Measurements from ENCODE around the gene CAPG.

The CAPG gene

DNA sequence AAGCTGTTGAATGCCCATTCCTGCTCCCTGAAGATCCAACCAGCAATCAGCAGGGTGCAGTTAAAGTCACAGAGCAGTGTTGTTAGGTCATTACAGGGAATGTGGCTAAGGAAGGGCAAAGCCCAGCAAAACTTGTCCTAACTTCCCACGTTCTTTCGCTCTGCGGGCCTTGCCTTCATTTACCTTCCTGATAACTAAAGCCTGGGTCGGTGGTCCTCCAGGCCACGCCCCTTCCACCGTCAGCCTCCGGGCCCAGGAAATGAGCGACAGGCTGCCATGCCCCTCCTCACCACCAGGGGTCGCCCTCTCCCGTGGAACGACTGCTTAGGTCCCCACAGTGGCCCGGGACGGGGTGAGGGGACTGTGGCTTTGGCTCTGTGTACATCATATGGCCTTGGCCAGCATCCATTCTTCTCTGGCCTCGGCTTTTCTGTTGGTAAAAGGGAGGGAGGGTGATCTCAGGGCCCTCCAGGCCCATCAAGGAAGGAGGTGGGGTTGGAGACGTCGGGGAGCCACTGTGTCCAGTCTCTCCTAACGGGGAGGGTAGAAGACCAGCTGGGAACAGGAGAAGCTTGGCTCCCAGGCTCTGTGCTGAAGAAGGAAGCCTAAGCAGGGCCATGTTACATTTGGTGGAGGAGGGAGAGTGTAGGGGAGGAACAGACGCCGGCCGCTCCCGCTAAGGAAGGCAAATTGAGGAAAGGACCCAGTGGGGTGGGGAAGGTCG lies 10.5 kb upstream of the CAPG start:
- peak overlapping the region; percentile 72 for H2AFZ ChIP-seq (ENCODE audit: low read length)
- H3F3A ChIP-seq (ENCODE audit: insufficient read depth, low read length), result peaks cover 5% of the 10 kb centered on the region; the same call in 1 of the 2 replicates
- H3K9me2 ChIP-seq (replicated peaks; ENCODE audit: insufficient read depth, low read length), result no peaks in the 10 kb centered on the region
- no peaks in the 10 kb centered on the region for H3K79me2 ChIP-seq (ENCODE audit: low read length)
- no peaks in the 10 kb centered on the region for H3K36me3 ChIP-seq (replicated peaks; ENCODE audit: insufficient read depth, low read length)
- no peaks in the 10 kb centered on the region for H3K27me3 ChIP-seq (replicated peaks; ENCODE audit: insufficient read depth, low read length)
- peak overlapping the region; percentile 36 for H3K4me3 ChIP-seq (ENCODE audit: low read length)
- no peaks in the 10 kb centered on the region for H3K9me3 ChIP-seq (replicated peaks; ENCODE audit: insufficient read depth, low read length)
- peak overlapping the region; percentile 78 for H3K4me2 ChIP-seq (ENCODE audit: low read depth, low read length)
- no peak overlapping the region for H3K27ac ChIP-seq (ENCODE audit: low read length)
- peaks cover 5% of the 10 kb centered on the region for H3K4me1 ChIP-seq (ENCODE audit: low read length)
- H3K9ac ChIP-seq (ENCODE audit: low read length), result no peak overlapping the region
- no peaks in the 10 kb centered on the region for H4K20me1 ChIP-seq (ENCODE audit: insufficient read depth, low read length)
- peak; percentile 77 for DNase-seq
- TF ChIP-seq EZH2phosphoT487 (IDR thresholded peaks at IDR 0.05; ENCODE audit: low read length) (no peak), EZH2 (optimal IDR thresholded peaks at IDR 0.05; ENCODE audit: low read depth, low read length) (no peak)
- TF ChIP-seq, protein P1, sequence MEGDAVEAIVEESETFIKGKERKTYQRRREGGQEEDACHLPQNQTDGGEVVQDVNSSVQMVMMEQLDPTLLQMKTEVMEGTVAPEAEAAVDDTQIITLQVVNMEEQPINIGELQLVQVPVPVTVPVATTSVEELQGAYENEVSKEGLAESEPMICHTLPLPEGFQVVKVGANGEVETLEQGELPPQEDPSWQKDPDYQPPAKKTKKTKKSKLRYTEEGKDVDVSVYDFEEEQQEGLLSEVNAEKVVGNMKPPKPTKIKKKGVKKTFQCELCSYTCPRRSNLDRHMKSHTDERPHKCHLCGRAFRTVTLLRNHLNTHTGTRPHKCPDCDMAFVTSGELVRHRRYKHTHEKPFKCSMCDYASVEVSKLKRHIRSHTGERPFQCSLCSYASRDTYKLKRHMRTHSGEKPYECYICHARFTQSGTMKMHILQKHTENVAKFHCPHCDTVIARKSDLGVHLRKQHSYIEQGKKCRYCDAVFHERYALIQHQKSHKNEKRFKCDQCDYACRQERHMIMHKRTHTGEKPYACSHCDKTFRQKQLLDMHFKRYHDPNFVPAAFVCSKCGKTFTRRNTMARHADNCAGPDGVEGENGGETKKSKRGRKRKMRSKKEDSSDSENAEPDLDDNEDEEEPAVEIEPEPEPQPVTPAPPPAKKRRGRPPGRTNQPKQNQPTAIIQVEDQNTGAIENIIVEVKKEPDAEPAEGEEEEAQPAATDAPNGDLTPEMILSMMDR (IDR thresholded peaks at IDR 0.05; ENCODE audit: low read length), result peak; percentile 100

DNA sequence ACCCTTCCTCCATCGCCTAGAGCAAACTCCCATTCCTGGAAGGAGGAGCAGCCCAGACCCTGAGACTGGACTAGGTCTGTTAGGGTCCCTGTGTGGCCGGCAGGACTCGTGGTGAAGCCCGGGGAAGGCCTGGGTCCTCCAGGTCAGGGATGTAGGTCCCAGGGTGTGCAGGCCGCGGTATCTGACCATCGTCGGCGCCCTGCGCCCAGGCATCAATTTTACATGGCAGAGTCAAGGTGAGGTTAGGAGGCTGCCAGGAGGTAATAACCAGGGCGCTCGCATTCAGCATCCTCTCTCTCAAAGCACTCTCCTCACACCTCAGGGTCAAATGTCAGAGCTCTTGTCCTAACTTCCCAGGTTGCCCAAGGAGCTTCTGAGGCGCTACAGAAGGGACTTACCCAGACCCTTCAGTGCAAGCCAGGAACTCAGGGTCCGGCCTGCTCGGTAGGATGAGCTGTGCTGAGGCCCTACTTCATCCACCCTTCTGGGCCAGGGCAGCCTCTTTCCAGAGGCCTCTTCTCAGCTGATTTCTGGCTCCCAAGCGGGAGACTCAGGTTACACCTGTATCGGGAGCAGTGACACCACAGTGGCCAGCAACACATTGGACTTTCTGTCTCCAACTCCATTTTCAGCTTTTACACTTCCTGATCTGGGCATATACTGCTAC lies 9.0 kb upstream of the CAPG start:
- Histone ChIP-seq H3K4me1 (ENCODE audit: low read length) (peaks cover 5% of the 10 kb centered on the region), H3K36me3 (replicated peaks; ENCODE audit: insufficient read depth, low read length) (no peaks in the 10 kb centered on the region), H3K4me2 (ENCODE audit: low read depth, low read length) (peak overlapping the region; percentile 99), H3F3A (ENCODE audit: insufficient read depth, low read length) (peaks cover 7% of the 10 kb centered on the region; the same call in 1 of the 2 replicates), H3K9ac (ENCODE audit: low read length) (peak overlapping the region; percentile 84), H3K27ac (ENCODE audit: low read length) (peak overlapping the region; percentile 60; the same call in 1 of the 2 replicates), H4K20me1 (ENCODE audit: insufficient read depth, low read length) (no peaks in the 10 kb centered on the region), H3K27me3 (replicated peaks; ENCODE audit: insufficient read depth, low read length) (no peaks in the 10 kb centered on the region), H3K9me2 (replicated peaks; ENCODE audit: insufficient read depth, low read length) (no peaks in the 10 kb centered on the region), H3K4me3 (ENCODE audit: low read length) (peak overlapping the region; percentile 79), H3K9me3 (replicated peaks; ENCODE audit: insufficient read depth, low read length) (no peaks in the 10 kb centered on the region), H3K79me2 (ENCODE audit: low read length) (no peaks in the 10 kb centered on the region), H2AFZ (ENCODE audit: low read length) (peak overlapping the region; percentile 99)
- DNase-seq, result no peak
- TF ChIP-seq, protein P1 (IDR thresholded peaks at IDR 0.05; ENCODE audit: low read length), result no peak
- TF ChIP-seq EZH2 (optimal IDR thresholded peaks at IDR 0.05; ENCODE audit: low read depth, low read length) (no peak), EZH2phosphoT487 (IDR thresholded peaks at IDR 0.05; ENCODE audit: low read length) (no peak)

DNA sequence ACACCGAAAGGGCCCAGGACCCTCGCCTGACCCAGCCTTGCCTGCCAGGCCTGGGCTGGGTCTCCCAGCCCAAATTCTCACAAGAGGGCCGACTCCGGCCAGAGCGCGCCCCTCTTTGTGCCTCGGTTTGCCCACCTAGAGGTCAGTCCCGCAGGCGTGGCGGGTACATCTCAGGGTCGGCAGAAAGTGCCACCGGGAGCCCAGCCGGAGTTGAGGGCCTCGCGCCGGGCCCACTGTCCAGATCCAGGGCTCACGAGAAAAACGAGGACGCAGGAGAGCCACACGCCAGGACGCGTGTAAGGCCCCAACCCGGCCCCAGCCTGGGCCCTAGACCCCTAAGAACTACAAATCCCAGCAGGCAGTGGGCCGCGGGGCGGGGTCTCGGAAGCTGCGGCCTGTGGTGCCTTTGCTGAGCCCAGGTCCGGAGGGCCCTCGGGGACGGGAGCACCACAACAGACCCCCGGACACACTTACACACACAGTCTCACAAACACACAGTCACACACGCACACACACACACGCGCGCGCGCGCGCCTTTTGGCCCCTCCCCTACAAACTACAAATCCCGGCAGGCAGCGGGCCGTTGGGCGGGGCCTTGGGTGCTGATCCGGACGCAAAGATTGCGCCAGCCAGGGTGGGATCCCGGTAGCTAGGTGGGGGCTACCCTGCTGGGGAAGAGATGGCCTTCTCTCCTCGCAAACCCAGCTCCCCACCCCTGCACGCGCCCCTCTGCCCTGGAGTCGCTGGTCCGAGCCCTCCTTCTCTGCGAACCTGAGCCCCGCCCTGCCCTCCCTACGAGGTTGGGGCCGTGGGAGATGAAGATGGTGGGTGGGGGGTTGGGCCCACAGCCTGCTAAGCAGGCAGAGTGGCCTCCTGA lies 8.2 kb upstream of the CAPG start, which contains the start of gene SH2D6:
TSS of gene SH2D6 (plus strand) at position 583 of the 877 bp plus-strand sequence. CDS start 10,752 bp downstream, outside the sequence.
- Histone ChIP-seq H3F3A (ENCODE audit: insufficient read depth, low read length) (peaks cover 7% of the 10 kb centered on the region; the same call in 1 of the 2 replicates), H2AFZ (ENCODE audit: low read length) (peak within 1 kb of the TSS; percentile 99), H3K9ac (ENCODE audit: low read length) (peak within 1 kb of the TSS; percentile 84), H3K4me1 (ENCODE audit: low read length) (peaks cover 5% of the 10 kb centered on the region), H4K20me1 (ENCODE audit: insufficient read depth, low read length) (no peaks in the 10 kb centered on the region), H3K79me2 (ENCODE audit: low read length) (no peaks in the 10 kb centered on the region), H3K4me2 (ENCODE audit: low read depth, low read length) (peak within 1 kb of the TSS; percentile 99), H3K27ac (ENCODE audit: low read length) (peak within 1 kb of the TSS; percentile 60; the same call in 1 of the 2 replicates), H3K9me3 (replicated peaks; ENCODE audit: insufficient read depth, low read length) (no peaks in the 10 kb centered on the region), H3K36me3 (replicated peaks; ENCODE audit: insufficient read depth, low read length) (no peaks in the 10 kb centered on the region), H3K9me2 (replicated peaks; ENCODE audit: insufficient read depth, low read length) (no peaks in the 10 kb centered on the region), H3K27me3 (replicated peaks; ENCODE audit: insufficient read depth, low read length) (no peaks in the 10 kb centered on the region), H3K4me3 (ENCODE audit: low read length) (peak within 1 kb of the TSS; percentile 79)
- TF ChIP-seq EZH2phosphoT487 (IDR thresholded peaks at IDR 0.05; ENCODE audit: low read length) (no peak), EZH2 (optimal IDR thresholded peaks at IDR 0.05; ENCODE audit: low read depth, low read length) (no peak)
- TF ChIP-seq, protein P1 (IDR thresholded peaks at IDR 0.05; ENCODE audit: low read length), result no peak
- peak; percentile 83 for DNase-seq
